Activated T-cell treated with anti-CD3 and anti-CD28 coated beads for 4 hours (primary cell): ENCODE measurements around the gene SORCS2.

Experiments used
- DNase-seq: peaks from one replicate; pipeline ENCODE4 v3.0.0-alpha.2; 2020

The SORCS2 gene

DNA sequence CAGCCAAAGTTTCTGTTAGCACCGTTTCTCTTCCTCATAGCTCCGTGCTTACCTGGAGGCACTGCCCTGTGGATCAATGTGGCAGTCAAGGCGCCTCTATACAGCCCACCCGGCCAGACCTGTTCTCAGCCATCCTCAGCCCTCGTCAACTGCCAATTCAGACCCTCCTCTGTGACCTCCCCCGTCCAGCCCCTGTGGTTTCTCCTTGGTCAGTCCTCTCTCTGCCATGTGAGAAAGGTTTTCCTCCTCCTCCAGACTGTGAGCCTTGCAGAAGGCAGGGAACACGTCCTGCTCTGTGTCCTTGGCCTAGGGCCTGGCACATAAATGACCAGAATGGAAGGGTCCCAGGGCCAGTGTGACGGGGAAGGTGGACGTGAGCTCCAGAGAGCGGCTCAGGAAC is 417.0 kb downstream of the SORCS2 start:
- DNase-seq, result no peak

DNA sequence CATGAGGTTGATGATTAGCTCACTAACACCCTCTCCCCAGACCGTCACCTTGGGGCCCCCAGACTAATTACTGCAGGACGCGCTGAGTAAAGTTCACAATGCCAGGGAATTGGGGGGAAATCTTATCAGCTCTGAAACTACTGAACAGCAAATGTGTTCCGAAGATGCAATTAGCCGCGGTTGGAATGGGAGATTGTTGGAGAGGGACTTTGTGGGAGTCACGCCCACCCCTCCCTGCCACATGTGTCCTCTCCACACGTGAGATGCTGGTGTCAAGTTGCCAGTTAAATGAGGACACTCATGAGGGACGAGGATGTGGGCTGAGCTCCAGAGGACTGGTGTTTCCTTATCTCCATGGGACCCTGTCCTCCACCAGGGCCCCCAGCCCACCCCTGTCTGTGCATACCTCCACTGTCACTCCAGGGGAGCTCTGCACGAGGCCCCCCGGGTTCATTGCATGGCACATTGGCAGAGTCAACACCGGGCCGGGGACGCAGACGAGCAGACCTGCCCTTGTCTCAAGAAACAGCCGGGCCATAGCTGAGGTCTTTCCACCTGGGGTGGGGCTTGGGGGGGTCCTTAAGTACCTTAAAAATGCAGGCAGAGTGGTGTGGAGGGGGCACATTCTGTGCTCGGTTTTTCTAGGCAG is 417.8 kb downstream of the SORCS2 start:
- no peak for DNase-seq

DNA sequence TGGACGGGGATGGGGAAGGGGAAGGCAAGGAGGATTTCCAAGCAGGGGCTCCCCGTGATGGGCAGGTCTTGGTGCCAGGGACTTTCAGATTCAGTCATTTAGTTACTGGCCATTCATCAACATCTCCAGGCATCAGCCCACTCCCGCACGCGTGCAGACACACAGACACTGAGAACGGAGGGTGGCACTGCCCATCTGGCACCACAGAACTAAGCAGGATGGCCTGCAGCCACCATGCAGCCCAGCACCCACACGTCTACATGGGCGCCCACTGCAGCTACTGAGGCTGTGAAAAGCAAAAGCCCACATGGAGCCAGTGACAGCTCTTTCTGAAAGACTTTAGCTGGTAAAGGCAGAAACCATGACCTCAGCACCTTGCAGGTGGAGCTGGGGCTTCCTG is 418.5 kb downstream of the SORCS2 start:
- DNase-seq, result no peak

DNA sequence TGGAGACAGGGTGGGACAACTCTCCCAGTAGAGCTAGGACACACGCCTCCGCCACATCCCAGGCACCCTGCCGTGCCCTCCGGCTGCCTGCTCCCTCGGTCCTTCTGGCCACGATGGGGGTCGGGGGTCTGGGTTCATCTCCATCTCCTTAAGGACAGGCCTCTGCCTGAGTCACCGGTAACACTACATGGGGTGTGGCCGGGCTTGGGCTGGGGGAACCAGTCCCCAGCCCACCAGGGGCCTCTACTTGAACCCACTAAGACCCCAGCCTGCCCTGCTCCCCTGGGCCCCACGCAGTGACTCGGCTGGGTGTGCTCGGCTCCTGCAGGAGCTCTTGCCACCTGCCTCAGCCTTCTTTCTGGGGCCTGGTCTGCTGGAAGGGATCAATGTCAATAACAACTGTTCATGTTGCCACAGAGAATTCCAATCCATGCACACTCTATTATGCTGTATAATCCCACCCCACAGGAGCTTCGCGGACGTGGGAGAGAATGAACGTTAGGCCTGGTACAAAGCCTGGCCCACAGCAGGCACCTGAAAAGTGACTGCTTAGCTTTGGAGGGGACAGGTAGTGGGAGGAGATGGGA is 420.1 kb downstream of the SORCS2 start:
- DNase-seq, result no peak

DNA sequence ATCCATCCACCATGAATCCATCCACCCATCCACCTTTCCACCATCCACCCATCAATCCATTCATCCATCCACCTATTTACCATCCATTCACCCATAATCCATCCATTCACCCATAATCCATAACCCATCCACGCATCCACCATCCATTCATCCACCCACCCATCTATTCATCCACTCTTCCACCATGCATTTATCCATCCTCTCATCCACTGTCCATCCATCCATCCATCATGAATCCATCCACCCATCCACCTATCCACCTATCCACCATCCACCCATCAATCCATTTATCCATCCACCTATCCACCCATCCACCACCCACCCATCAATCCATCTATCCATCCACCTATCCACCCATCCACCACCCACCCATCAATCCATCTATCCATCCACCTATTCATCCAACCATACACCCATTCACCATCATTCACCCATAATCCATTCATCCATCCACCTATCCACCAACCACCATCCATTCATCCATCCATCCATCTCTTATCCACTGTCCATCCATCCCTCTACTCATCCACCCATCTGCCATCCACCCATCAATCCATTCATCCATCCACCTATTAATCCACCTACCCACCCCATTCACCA is 422.1 kb downstream of the SORCS2 start:
- no peak for DNase-seq

DNA sequence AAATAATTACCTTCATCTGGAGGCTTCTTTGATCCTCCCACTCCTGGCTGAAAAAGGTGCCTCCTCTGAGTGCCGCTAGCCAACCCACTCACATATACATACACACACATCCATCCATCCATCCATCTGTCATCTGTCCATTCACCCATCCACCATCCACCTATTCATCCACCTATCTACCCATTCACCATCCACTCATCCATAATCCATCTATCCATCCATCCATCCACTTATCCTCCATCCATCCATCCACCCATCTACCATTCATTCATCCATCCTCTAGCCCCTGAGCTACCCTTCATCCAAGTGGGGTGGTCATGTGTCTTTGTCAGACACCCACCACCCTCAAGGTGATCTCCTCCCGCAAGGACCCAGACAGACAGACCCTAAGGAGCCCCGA is 423.9 kb downstream of the SORCS2 start:
- no peak for DNase-seq

DNA sequence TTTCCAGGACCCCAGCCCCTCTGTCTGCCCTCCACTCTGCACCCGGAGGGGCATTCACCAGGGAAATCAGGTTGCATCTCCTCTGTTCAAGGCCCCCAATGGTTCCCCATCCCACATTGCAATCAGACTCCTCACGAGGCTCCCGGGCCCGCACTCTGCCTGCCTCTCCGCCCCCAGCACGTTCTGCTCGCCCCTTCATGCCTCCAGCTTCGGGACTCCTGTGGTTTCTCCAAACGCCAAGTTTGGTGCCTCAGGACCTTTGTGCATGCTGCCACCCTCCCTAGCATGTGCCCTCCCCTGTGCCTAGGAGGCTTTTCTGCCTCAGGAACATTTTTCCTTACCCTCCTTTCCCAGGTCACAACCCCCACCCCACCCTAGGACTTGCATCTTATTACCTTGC is 426.0 kb downstream of the SORCS2 start:
- no peak for DNase-seq

DNA sequence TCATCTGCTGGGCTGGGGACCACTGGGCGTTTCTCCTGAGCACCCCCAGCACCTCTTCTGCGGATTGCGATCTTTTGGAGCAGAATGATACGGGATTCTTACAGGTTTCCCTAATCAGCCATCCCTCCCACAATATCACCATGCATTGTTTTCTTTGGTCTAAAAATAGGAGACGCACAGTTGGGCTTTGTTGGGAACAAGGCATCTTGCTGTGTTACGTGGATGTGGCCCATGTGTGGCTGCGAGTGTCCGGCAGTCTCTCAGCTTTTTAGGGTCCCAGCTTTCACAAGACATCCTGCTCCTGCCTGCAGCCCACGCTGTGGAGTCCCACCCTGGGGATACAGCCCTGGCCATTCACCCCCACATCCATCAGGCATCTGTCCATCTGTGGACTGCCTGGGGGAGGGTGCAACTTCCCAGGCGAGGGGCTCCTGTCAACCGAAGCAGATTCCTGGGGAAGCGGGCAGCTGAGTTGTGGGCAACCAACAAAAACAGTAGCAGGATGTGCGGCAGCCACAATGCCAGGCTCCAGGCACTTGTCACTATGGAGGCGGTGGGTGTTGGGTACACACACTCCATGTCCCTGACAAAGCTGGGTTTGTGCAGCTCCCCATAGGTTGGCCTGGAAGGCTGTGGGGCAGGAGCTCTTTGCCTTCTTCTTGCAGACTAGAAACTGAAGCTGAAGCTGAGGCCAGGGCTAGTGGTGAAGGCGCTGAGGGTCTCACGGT is 427.9 kb downstream of the SORCS2 start:
- DNase-seq, result no peak

DNA sequence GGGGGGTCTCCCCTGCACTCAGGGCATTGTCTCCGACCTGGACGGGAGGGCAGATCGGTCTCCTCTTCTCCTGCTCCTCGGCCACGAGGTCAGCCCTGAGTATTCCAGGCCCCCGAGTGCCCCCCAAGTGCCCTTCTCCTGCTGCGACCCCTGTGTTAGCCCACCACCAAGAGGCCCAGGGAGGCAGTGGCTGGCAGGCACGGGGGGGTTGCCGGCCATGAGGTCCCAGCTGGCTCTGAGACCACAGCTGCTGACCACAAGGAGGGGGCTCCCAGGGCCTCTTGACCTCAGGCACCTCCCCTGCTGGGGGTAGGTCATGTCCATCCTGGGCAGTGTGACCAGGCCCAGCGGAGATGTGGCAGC is 428.5 kb downstream of the SORCS2 start:
- DNase-seq, result no peak

DNA sequence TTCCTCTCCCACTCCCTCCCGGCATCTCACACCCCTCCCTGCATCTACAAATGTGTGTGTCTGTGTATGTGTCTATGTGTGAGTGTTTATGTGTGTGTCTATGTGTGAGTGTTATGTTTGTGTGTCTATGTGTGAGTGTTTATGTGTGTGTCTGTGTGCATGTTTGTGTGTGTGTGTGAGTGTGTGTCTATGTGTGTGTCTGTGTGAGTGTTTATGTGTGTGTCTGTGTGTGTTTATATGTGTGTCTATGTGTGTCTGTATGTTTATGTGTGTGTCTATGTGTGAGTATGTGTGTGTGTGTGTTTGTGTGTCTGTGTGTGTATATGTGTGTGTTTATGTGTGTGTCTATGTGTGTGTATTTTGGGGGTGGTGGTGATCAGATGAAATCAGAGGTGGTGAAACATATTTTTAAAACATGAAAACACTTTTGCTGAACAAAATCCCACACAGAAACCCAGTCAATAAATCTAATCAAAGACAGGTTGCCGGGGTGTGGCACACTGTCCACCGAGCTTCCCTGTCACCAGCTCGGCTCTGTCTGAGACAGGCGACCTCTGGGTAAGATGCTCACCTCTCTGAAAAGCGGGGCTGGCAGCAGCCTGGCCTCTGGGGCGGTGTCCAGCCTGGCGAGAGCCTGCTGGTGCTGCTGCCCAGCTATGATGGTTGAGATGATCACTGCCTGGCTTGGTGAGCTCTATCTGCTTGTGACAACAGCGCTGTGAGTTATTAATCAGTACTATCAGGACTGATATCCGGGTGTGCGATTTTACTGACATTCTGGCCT is 429.1 kb downstream of the SORCS2 start:
- no peak for DNase-seq

DNA sequence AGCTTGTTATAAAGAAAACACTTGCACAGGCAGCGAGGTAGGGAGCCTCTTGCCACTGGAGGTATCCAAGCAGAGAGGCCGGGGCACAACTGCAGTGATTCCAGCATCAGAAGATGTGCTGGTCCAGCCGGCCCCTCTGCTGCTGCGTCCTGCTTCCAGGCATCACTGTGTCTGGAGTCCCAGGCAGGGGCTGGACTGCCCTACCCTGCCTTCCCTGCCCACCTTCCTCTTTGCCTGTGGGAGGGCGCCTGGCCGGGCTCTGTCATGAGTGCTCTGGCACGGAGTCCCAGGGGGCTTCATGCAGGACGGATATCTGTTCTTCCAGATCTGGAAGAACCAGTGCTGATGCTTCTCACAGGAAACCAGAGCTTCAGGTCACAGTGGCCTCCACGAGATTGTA is 430.0 kb downstream of the SORCS2 start:
- DNase-seq, result no peak

DNA sequence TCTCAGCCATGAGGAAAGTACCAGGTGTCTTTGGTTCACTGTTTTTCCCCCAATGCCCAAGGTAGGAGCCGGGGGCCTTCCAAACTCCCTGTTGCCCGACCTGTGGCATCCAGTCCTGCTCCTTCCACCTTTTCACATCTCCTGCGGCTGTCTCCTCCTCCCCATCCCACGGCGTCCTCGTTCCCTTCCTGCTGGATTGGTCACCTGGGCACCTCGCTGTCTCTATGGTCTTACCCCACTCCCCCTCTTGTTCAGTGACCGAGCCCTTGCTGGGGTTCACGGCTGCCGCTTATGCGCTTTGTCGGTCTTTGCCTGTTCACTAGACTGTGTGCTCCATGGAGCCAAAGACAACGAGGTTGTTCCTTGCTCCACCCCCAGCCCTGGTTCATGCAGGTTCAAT is 431.1 kb downstream of the SORCS2 start:
- DNase-seq, result no peak

DNA sequence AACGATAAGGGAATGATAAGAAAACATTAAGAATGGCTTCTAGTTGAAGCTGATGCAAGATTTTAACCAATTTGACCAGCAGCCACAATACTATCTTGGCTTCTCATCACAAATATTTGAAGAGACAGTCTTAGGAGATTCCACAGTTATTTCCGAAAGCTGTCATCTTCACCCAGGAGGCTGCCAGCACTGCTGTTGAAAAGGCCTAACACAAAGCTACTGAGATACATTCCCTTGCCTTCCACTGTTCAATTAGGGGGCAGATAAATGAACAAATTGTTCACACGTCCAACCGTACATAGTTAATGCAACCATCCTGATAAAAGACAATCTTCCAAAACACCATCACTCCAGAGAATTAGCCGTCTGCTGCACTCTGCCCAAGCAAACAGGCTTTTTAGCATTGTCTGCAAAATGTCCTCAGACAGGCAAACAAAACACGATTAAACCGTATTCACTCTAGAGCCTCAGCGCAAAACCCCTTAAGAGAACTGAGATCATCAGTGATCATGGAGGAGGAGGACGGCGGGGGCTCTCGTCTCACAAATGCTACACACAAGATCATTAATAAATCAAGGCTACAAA is 432.1 kb downstream of the SORCS2 start:
- no peak for DNase-seq

DNA sequence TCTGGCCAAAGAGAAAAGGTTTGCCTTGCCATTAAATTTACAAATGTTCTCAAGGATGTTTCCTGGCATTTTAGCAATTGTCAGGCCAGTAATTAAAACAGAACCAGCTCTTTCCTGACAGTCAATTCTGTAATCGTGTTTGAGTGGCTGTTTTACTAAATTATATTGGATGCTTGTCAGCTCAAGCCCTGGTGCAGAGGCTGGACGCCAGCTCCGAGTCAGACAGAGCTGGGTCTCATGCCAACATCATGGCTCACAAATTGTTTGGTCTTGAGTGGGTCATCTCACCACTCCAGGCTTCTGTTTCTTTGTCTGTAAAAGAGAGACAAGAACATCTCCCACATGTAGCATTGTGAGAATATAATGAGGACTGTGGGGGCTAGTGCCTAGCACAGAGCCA is 432.7 kb downstream of the SORCS2 start:
- DNase-seq, result no peak

DNA sequence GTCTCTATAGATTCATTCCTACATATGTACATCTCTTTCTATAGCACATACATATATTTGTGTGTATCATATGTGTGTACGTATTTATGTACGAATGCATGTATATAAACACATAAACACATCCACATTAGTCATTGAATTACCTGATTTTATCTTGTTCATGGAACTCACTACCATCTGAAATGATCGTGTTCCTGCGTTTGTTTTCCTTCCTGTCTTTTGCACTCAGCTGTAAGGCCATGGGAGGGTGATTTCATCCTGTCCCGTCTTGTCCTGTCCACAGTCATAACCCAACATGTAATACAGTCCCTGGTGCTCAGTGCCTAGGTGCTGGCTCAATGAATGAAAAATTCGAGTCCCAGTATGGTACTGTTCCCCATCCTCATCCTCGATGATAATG is 434.2 kb downstream of the SORCS2 start:
- no peak for DNase-seq

DNA sequence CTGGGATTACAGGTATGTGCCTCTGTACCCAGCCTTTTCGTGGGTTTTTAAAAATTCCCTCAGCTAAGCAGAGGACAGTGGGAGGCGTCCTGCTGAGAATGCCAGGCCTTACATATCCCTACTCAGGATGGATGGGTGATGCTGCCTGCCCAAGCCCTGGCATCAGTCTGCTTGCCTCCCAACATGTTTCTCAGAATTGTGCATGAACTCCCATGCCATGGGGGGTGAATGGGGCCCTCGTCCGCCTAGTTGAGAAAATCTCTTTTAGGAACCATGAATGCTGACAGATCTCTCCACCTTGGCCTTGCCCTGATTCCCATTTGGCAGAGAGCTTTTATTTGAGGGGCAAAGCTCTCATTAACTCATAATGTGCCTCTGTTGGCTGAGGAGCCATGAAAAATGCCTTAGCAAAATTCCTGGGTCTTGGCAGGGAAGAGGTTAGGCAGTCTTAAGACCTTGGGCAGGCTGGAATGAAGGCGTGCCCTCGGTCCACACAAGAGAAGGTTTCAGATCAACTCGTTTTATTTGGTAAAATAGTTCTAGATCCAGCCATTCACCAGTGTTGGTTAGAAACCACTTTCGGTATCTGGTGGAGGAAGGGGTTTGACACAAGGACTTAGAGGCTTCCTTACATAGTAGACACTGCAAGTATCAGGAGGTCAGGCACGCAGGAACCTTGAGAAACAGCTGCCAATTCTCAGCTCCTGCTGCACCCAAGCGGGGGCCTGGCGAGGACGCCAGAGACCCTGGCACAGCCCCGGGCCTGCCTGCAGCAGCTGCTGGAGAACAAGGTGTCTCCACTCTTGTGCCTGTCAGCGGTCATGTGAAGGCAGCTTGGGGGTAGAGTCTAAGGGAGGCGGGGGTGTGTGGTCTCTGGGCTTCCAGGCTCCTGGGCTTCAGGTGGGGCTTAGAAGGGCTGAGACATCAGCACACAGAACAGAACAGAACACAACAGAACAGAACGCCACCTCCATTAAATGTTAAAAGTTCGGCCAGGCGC is 435.2 kb downstream of the SORCS2 start:
- DNase-seq, result no peak

DNA sequence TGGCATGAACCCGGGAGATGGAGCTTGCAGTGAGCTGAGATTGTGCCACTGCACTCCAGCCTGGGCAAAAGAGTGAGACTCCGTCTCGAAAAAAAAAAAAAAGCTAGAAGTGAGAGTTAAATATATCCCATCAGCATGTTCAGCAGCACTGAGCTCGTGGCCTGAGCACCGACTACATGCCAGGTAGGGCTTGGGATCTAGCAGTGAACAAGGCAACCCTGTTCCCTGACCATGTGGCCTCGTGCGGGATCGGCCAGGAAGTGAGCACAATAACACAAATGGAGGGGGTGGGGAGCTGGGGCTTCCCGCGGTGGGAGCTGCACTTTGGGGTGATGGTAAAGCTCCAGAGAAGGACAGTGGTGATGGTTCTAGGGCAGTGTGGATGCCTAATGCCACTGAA is 436.1 kb downstream of the SORCS2 start:
- no peak for DNase-seq

DNA sequence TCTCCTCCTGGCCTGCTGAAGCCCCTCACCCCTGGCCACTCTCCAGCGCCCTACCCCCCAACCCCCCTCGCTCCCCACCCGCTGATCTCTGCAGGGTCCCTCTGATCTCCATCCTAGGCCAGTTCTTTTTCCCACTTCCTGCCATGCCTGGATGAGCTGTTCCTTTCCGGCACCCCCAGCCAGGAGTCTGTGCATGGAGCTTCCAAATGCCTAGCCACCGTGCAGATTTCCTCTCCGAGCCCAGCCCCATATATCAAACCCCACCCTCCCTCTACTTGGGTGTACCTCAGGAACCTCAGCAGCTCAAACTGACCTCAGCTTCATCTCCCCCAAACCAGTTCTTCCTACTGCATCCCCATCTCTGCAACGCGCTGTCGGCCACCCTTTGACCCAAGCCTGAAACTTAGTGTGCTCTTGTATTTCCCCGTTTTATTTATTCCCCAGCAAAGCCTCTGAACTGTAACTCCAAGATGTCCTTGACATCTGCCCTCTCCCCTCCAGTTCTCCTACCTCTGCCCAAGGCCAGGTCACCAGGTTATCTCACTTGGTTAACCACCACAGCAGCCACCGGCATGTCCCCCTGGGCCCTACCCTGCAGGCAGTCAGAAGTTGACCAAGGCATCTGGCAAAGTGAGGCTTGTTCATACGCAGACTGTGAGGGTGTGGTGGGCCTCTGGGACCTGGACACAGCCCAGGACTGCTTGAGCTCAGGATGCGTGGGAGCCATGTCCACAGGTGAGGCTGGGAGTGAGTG is 437.3 kb downstream of the SORCS2 start:
- no peak for DNase-seq

DNA sequence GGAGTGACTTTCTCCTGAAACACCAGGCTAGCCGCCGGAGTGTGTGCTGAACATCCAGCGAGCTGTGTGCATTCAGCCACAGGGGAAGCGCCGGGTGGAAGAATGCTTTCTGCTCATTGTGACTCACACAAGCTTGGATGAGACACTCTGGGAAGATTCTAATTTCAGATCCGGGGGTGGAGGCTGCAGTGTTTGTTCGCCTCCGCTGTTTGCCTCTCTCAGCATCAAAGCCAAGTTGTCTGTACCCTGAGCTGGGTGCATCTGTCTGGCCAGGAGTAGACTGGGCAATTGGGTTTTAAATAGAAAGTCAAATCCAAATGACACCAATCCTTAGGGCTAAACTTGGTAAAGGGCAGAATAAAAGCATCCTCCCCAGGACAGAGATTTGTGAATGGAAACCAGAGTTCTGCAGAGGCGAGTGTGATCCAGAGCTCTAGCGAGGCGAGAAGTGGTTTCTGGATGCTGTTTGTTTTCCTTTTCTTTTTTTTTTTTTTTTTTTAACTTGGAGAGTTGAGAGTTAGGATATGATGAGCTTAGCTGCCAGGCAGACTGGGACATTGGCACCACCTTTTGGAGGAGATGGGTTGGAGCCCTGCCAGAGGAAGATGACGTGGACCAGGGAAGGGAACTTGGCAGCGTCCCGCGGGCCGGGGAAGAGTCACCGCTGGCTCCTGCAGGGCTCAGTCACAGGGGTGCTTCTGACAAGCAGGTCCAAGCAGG is 438.4 kb downstream of the SORCS2 start:
- no peak for DNase-seq
